ENCODE measurements around the gene GEMIN4. TPM values are rescaled to one million over a fixed set of nuclear protein-coding genes. Genes with fewer than 3 reads are reported as not detected.

GEMIN4 gene
- total RNA-seq, 2 experiments from 2014 or later: 40.2 to 53.6 TPM

DNA sequence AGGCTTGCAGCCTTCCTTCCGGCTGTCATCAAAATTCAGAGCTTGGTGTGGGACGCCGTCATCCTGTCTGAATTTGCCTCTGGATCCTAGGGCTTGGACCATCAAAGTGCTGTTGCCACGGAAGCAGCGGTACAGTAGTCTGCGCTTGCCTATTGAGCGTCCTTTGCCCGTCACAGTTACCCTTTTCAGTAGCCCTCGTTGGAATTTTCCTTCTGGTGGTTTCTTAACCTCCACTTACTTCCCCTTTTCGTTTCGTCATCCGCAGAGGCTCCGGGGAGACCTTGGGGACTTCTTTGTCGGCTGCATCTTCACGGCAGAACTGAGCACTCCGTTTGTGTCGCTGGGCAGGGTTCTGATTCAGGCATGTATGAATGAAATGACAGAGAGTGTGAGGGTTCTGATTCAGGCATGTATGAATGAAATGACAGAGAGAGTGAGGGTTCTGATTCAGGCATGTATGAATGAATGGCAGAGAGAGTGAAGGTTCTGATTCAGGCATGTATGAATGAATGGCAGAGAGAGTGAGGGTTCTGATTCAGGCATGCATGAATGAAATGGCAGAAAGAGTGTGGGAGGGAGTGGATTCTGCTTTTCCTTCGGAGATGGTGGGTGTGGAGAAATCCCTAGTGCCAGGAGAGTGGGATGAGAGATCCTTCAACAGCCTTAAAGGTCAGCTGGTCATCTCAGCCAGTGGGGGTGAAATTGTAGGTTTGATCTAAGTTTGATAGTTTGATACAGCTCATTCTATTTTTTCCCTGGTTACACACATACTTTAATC lies 11.6 kb downstream of the GEMIN4 start:
- intact Hi-C loops (cut with micrococcal nuclease; ENCODE audit: unreplicated experiment): no loop called here
- no peak overlapping the region for H3K27ac ChIP-seq (ENCODE audit: low read depth, low read length, poor library complexity, severe bottlenecking)
- no peak overlapping the region for H3K4me2 ChIP-seq (ENCODE audit: low read length)
- no peaks in the 10 kb centered on the region for H3K9me3 ChIP-seq (ENCODE audit: low read length)
- H3K9me2 ChIP-seq (ENCODE audit: insufficient read depth, low read length): no peaks in the 10 kb centered on the region
- no peak overlapping the region for H2AFZ ChIP-seq (ENCODE audit: low read length)
- H3K4me1 ChIP-seq (ENCODE audit: insufficient read depth, low read length, poor library complexity, severe bottlenecking): peaks cover 6% of the 10 kb centered on the region
- TF ChIP-seq EZH2phosphoT487 (IDR thresholded peaks at IDR 0.05; ENCODE audit: borderline replicate concordance, low read depth, low read length) (no peak), CTCF (conservative IDR thresholded peaks at IDR 0.05; ENCODE audit: low read length) (no peak)
- H3K79me2 ChIP-seq (ENCODE audit: insufficient read depth, low read depth, low read length): peaks cover 17% of the 10 kb centered on the region
- ChIA-PET CTCF (ENCODE audit: unreplicated experiment) (no interaction called here), POLR2A (interaction anchor here (1.1 kb wide), 1 partner anchor 28 kb away, joined by 4 read pairs; no protein-coding TSS in a partner anchor)
- no TSS peak for BruUV-seq (replicated peaks)
- H4K20me1 ChIP-seq (ENCODE audit: insufficient read depth, low read length): peaks cover 11% of the 10 kb centered on the region; the same call in 1 of the 2 replicates
- DNase-seq (ENCODE audit: low spot score): no peak
- H3K36me3 ChIP-seq (ENCODE audit: insufficient read depth, low read length): peaks cover 73% of the 10 kb centered on the region
- H3K4me3 ChIP-seq (ENCODE audit: low read depth, low read length, poor library complexity, severe bottlenecking): no peak overlapping the region

- ChIA-PET CTCF (ENCODE audit: unreplicated experiment) (no interaction called here), POLR2A (interaction anchor here (1.5 kb wide), 1 partner anchor 13 kb away, joined by 4 read pairs; no protein-coding TSS in a partner anchor)
- intact Hi-C loops (cut with micrococcal nuclease; ENCODE audit: unreplicated experiment): no loop called here
These were observed 14.4 kb downstream of the GEMIN4 start for GRCh38 chr17:737561-738113.

More at GRCh38 chr17:737561-738113, 14.4 kb downstream of the GEMIN4 start:
- no peak for DNase-seq (ENCODE audit: low spot score)
- H3K4me2 ChIP-seq (ENCODE audit: low read length): no peak overlapping the region
- H2AFZ ChIP-seq (ENCODE audit: low read length): no peak overlapping the region
- TF ChIP-seq EZH2phosphoT487 (IDR thresholded peaks at IDR 0.05; ENCODE audit: borderline replicate concordance, low read depth, low read length) (no peak), CTCF (conservative IDR thresholded peaks at IDR 0.05; ENCODE audit: low read length) (no peak)
- peaks cover 45% of the 10 kb centered on the region for H3K36me3 ChIP-seq (ENCODE audit: insufficient read depth, low read length)
- no peaks in the 10 kb centered on the region for H3K9me3 ChIP-seq (ENCODE audit: low read length)
- no peaks in the 10 kb centered on the region for H3K79me2 ChIP-seq (ENCODE audit: insufficient read depth, low read depth, low read length)
- no TSS peak for BruUV-seq (replicated peaks)
- H3K9me2 ChIP-seq (ENCODE audit: insufficient read depth, low read length): no peaks in the 10 kb centered on the region
- H3K4me1 ChIP-seq (ENCODE audit: insufficient read depth, low read length, poor library complexity, severe bottlenecking): peaks cover 6% of the 10 kb centered on the region
- no peak overlapping the region for H3K4me3 ChIP-seq (ENCODE audit: low read depth, low read length, poor library complexity, severe bottlenecking)
- H4K20me1 ChIP-seq (ENCODE audit: insufficient read depth, low read length): peaks cover 5% of the 10 kb centered on the region; the same call in 1 of the 2 replicates
- no peak overlapping the region for H3K27ac ChIP-seq (ENCODE audit: low read depth, low read length, poor library complexity, severe bottlenecking)
